ENCODE measurements around the gene PHEX. TPM values are rescaled to one million over a fixed set of nuclear protein-coding genes. Genes with fewer than 3 reads are reported as not detected.

Gene PHEX
- polyA plus RNA-seq, 1 donor (not counting 4 experiments of a cell fraction or from before 2014, with no cell fraction given) = 0.80 TPM

GRCh38 chrX:22073928-22074327 is 41.8 kb downstream of the PHEX start:
- no peak for TF ChIP-seq CTCF (optimal IDR thresholded peaks at IDR 0.05 in 1 of 3, IDR thresholded peaks at IDR 0.05 in 1 of 3, conservative IDR thresholded peaks at IDR 0.05 in 1 of 3; ENCODE audit: extremely low read depth in 1 of 3, insufficient read depth in 2 of 3, low read length in 3 of 3)
- TF ChIP-seq EZH2 (IDR thresholded peaks at IDR 0.05; ENCODE audit: low read length) = no peak
- FAIRE-seq (no peak), DNase-seq (ENCODE audit: low read depth, low spot score) (no peak)
- H3K36me3 ChIP-seq (ENCODE audit: control insufficient read depth in 2 of 2, extremely low read depth in 1 of 2, insufficient read depth in 2 of 2, low read length in 2 of 2) = no peaks in the 10 kb centered on the region
- H3K79me2 ChIP-seq (ENCODE audit: control insufficient read depth, insufficient read depth, low read length) = no peaks in the 10 kb centered on the region
- H3K9ac ChIP-seq (ENCODE audit: control insufficient read depth, extremely low read depth, insufficient read depth, low read length) = no peak overlapping the region
- no peaks in the 10 kb centered on the region for H3K9me1 ChIP-seq (ENCODE audit: control insufficient read depth, extremely low read depth, insufficient read depth, low read length)
- no peaks in the 10 kb centered on the region for H3K27me3 ChIP-seq (ENCODE audit: control insufficient read depth, extremely low read depth, insufficient read depth, low read length)
- H3K9me3 ChIP-seq (ENCODE audit: control insufficient read depth, low read depth, low read length) = no peaks in the 10 kb centered on the region
- no peak overlapping the region for H3K4me2 ChIP-seq (ENCODE audit: control insufficient read depth, extremely low read depth, insufficient read depth, low read depth, low read length)
- H2AFZ ChIP-seq (ENCODE audit: control insufficient read depth, low read length) = no peak overlapping the region
- dilution Hi-C loops (cut with MboI; ENCODE audit: extremely low pct_ligation_motif_present, low sequenced_read_pairs) = no loop called here
- no peak overlapping the region for H3K27ac ChIP-seq (ENCODE audit: control insufficient read depth, insufficient read depth, low read length)
- no peak overlapping the region for H3K4me3 ChIP-seq (ENCODE audit: control insufficient read depth in 2 of 3, extremely low read depth in 1 of 3, insufficient read depth in 2 of 3, low read depth in 1 of 3, low read length in 3 of 3)
- H4K20me1 ChIP-seq (ENCODE audit: control insufficient read depth, extremely low read depth, insufficient read depth, low read length) = no peaks in the 10 kb centered on the region
- H3K4me1 ChIP-seq (ENCODE audit: control insufficient read depth, extremely low read depth, insufficient read depth, low read length) = no peaks in the 10 kb centered on the region

- H3K36me3 ChIP-seq (ENCODE audit: control insufficient read depth in 2 of 2, extremely low read depth in 1 of 2, insufficient read depth in 2 of 2, low read length in 2 of 2) = no peaks in the 10 kb centered on the region
- H3K9ac ChIP-seq (ENCODE audit: control insufficient read depth, extremely low read depth, insufficient read depth, low read length) = no peak overlapping the region
- H3K27me3 ChIP-seq (ENCODE audit: control insufficient read depth, extremely low read depth, insufficient read depth, low read length) = no peaks in the 10 kb centered on the region
- H3K4me1 ChIP-seq (ENCODE audit: control insufficient read depth, extremely low read depth, insufficient read depth, low read length) = no peaks in the 10 kb centered on the region
- FAIRE-seq = no peak
- no peaks in the 10 kb centered on the region for H4K20me1 ChIP-seq (ENCODE audit: control insufficient read depth, extremely low read depth, insufficient read depth, low read length)
- dilution Hi-C loops (cut with MboI; ENCODE audit: extremely low pct_ligation_motif_present, low sequenced_read_pairs) = no loop called here
- no peak for TF ChIP-seq EZH2 (IDR thresholded peaks at IDR 0.05; ENCODE audit: low read length)
- no peaks in the 10 kb centered on the region for H3K9me3 ChIP-seq (ENCODE audit: control insufficient read depth, low read depth, low read length)
- no peak overlapping the region for H3K27ac ChIP-seq (ENCODE audit: control insufficient read depth, insufficient read depth, low read length)
- no peak overlapping the region for H3K4me2 ChIP-seq (ENCODE audit: control insufficient read depth, extremely low read depth, insufficient read depth, low read depth, low read length)
- H3K79me2 ChIP-seq (ENCODE audit: control insufficient read depth, insufficient read depth, low read length) = no peaks in the 10 kb centered on the region
- no peak overlapping the region for H2AFZ ChIP-seq (ENCODE audit: control insufficient read depth, low read length)
- no peaks in the 10 kb centered on the region for H3K9me1 ChIP-seq (ENCODE audit: control insufficient read depth, extremely low read depth, insufficient read depth, low read length)
- H3K4me3 ChIP-seq (ENCODE audit: control insufficient read depth in 2 of 3, extremely low read depth in 1 of 3, insufficient read depth in 2 of 3, low read depth in 1 of 3, low read length in 3 of 3) = no peak overlapping the region
- DNase-seq (ENCODE audit: low read depth, low spot score) = no peak
These were observed 46.0 kb downstream of the PHEX start for GRCh38 chrX:22078117-22078516.

GRCh38 chrX:22081475-22082092 is 49.5 kb downstream of the PHEX start:
- no peak overlapping the region for H3K4me2 ChIP-seq (ENCODE audit: control insufficient read depth, extremely low read depth, insufficient read depth, low read depth, low read length)
- FAIRE-seq (peak; percentile 84), DNase-seq (ENCODE audit: low read depth, low spot score) (no peak)
- peak; percentile 68 to 83 (median 81) for TF ChIP-seq CTCF (optimal IDR thresholded peaks at IDR 0.05 in 1 of 3, IDR thresholded peaks at IDR 0.05 in 1 of 3, conservative IDR thresholded peaks at IDR 0.05 in 1 of 3; ENCODE audit: extremely low read depth in 1 of 3, insufficient read depth in 2 of 3, low read length in 3 of 3)
- no peak for TF ChIP-seq EZH2 (IDR thresholded peaks at IDR 0.05; ENCODE audit: low read length)
- no peaks in the 10 kb centered on the region for H3K36me3 ChIP-seq (ENCODE audit: control insufficient read depth in 2 of 2, extremely low read depth in 1 of 2, insufficient read depth in 2 of 2, low read length in 2 of 2)
- no peaks in the 10 kb centered on the region for H3K27me3 ChIP-seq (ENCODE audit: control insufficient read depth, extremely low read depth, insufficient read depth, low read length)
- H3K9me3 ChIP-seq (ENCODE audit: control insufficient read depth, low read depth, low read length) = no peaks in the 10 kb centered on the region
- no peaks in the 10 kb centered on the region for H4K20me1 ChIP-seq (ENCODE audit: control insufficient read depth, extremely low read depth, insufficient read depth, low read length)
- dilution Hi-C loops (cut with MboI; ENCODE audit: extremely low pct_ligation_motif_present, low sequenced_read_pairs) = no loop called here
- no peak overlapping the region for H2AFZ ChIP-seq (ENCODE audit: control insufficient read depth, low read length)
- no peaks in the 10 kb centered on the region for H3K79me2 ChIP-seq (ENCODE audit: control insufficient read depth, insufficient read depth, low read length)
- H3K27ac ChIP-seq (ENCODE audit: control insufficient read depth, insufficient read depth, low read length) = no peak overlapping the region
- no peak overlapping the region for H3K4me3 ChIP-seq (ENCODE audit: control insufficient read depth in 2 of 3, extremely low read depth in 1 of 3, insufficient read depth in 2 of 3, low read depth in 1 of 3, low read length in 3 of 3)
- H3K9ac ChIP-seq (ENCODE audit: control insufficient read depth, extremely low read depth, insufficient read depth, low read length) = no peak overlapping the region
- H3K9me1 ChIP-seq (ENCODE audit: control insufficient read depth, extremely low read depth, insufficient read depth, low read length) = no peaks in the 10 kb centered on the region
- no peaks in the 10 kb centered on the region for H3K4me1 ChIP-seq (ENCODE audit: control insufficient read depth, extremely low read depth, insufficient read depth, low read length)
